GM23338 (cell line): Measurements from ENCODE around the gene EHD4. TPM values are rescaled to one million over a fixed set of nuclear protein-coding genes. Genes with fewer than 3 reads are reported as not detected.

Experiments
- ATAC-seq: fragments of 200-7000 bp; cut with Tn5 transposase; 3 replicates; pipeline ENCODE4 v1.9.1; 2020
- DNase-seq: peaks from one replicate; pipeline ENCODE4 v3.0.0-alpha.2; 2015; ENCODE audit warnings: low spot score
- H2AFZ ChIP-seq: fragments of 200-600 bp; sonication (generic); 2 replicates; pipeline ENCODE4 v1.8.0; 2016; ENCODE audit warnings: antibody characterized with exemption, mild to moderate bottlenecking, moderate library complexity
- H3F3A ChIP-seq: fragments of 200-600 bp; sonication (generic); replicated peaks from 2 replicates; pipeline ENCODE4 v1.8.0; 2017; ENCODE audit warnings: antibody characterized with exemption, mixed run types, low read depth
- H3K27ac ChIP-seq: fragments of 200-600 bp; sonication (generic); 2 replicates; pipeline ENCODE4 v1.6.1; 2016; ENCODE audit warnings: low read depth
- H3K27me3 ChIP-seq: fragments of 200-600 bp; sonication (generic); 2 replicates; pipeline ENCODE4 v1.8.0; 2016; ENCODE audit warnings: mild to moderate bottlenecking, mixed run types, moderate library complexity; ENCODE audit not compliant: insufficient read depth
- H3K36me3 ChIP-seq: fragments of 200-600 bp; sonication (generic); 2 replicates; pipeline ENCODE4 v1.8.0; 2016; ENCODE audit warnings: mild to moderate bottlenecking; ENCODE audit not compliant: insufficient read depth
- H3K4me1 ChIP-seq: fragments of 200-600 bp; sonication (generic); 2 replicates; pipeline ENCODE4 v1.8.0; 2016; ENCODE audit warnings: mild to moderate bottlenecking, moderate library complexity; ENCODE audit not compliant: insufficient read depth
- H3K4me2 ChIP-seq: fragments of 200-600 bp; sonication (generic); 2 replicates; pipeline ENCODE4 v1.7.1; 2017; ENCODE audit warnings: mixed run types
- H3K4me3 ChIP-seq: fragments of 200-600 bp; sonication (generic); 2 replicates; pipeline ENCODE4 v1.6.1; 2016; ENCODE audit warnings: mixed run types
- H3K79me2 ChIP-seq: fragments of 200-600 bp; sonication (generic); replicated peaks from 2 replicates; pipeline ENCODE4 v1.8.0; 2017; ENCODE audit warnings: mild to moderate bottlenecking; ENCODE audit not compliant: insufficient read depth
- H3K9me2 ChIP-seq: fragments of 200-600 bp; sonication (generic); 2 replicates; pipeline ENCODE4 v1.8.0; 2017; ENCODE audit not compliant: insufficient read depth
- H4K20me1 ChIP-seq: fragments of 200-600 bp; sonication (generic); replicated peaks from 2 replicates; pipeline ENCODE4 v1.8.0; 2017; ENCODE audit warnings: mild to moderate bottlenecking; ENCODE audit not compliant: insufficient read depth
- H3K27ac Mint-ChIP-seq: 2 replicates; pipeline ENCODE4 v1.8.0; 2020; ENCODE audit warnings: inconsistent platforms, mild to moderate bottlenecking, moderate library complexity, mixed read lengths
- H3K27me3 Mint-ChIP-seq: 3 replicates; pipeline ENCODE4 v1.8.0; 2022; ENCODE audit warnings: low read depth, mild to moderate bottlenecking, moderate library complexity, mixed read lengths, inconsistent platforms; ENCODE audit not compliant: insufficient read depth, poor library complexity
- H3K36me3 Mint-ChIP-seq: 3 replicates; pipeline ENCODE4 v1.8.0; 2021; ENCODE audit warnings: low read depth, mild to moderate bottlenecking, inconsistent platforms, moderate library complexity, mixed read lengths
- H3K4me1 Mint-ChIP-seq: 3 replicates; pipeline ENCODE4 v1.8.0; 2020; ENCODE audit warnings: mild to moderate bottlenecking, inconsistent platforms, mixed read lengths
- H3K4me3 Mint-ChIP-seq: 3 replicates; pipeline ENCODE4 v1.8.0; 2021; ENCODE audit warnings: moderate library complexity, mild to moderate bottlenecking, inconsistent platforms, mixed read lengths
- H3K9me3 Mint-ChIP-seq: 3 replicates; pipeline ENCODE4 v1.8.0; 2020; ENCODE audit warnings: moderate library complexity, mild to moderate bottlenecking, inconsistent platforms, mixed read lengths
- EZH2 ChIP-seq: fragments of 200-600 bp; sonication (generic); IDR thresholded peaks from one replicate; pipeline ENCODE4 v1.8.0; 2017; ENCODE audit warnings: antibody characterized with exemption, mild to moderate bottlenecking, low read depth; ENCODE audit not compliant: unreplicated experiment
- ZNF331 ChIP-seq: fragments of 250-450 bp; sonication (Bioruptor Pico); IDR thresholded peaks from 2 replicates; pipeline ENCODE4 v1.5.0; 2020; ENCODE audit warnings: low read depth, mild to moderate bottlenecking, moderate library complexity
- ZNF462 ChIP-seq: fragments of 250-450 bp; sonication (Bioruptor Pico); IDR thresholded peaks from 2 replicates; pipeline ENCODE4 v1.5.0; 2020; ENCODE audit warnings: mild to moderate bottlenecking, moderate library complexity
- polyA plus RNA-seq: library from polyadenylated mRNA; unstranded; fragments of >200 nt; fragmentation: Nextera tagmentation; extraction: Ambion mirVana; gene quantifications from 2 replicates; pipeline ENCODE4 v1.2.1, GENCODE V29; 2016
- total RNA-seq: library from RNA; depleted of rRNA; stranded (reverse); fragments of >200 nt; shearing (Covaris generic); gene quantifications from 2 replicates; pipeline ENCODE4 v1.2.3, GENCODE V29; 2014

EHD4 gene
- total and polyA plus RNA-seq, 2 experiments from 2014 or later = 13.0 to 31.0 TPM

GRCh38 chr15:41849204-41849603, 123.2 kb downstream of the EHD4 start (continued):
- no peak for TF ChIP-seq ZNF462 (CRISPR knock-in tag)

GRCh38 chr15:41848631-41849030, 123.7 kb downstream of the EHD4 start:
- Mint-ChIP-seq H3K9me3 (no peaks in the 10 kb centered on the region; the same call in 2 of the 3 replicates), H3K4me1 (no peaks in the 10 kb centered on the region), H3K27me3 (peaks cover 5% of the 10 kb centered on the region), H3K36me3 (no peaks in the 10 kb centered on the region; the same call in 2 of the 3 replicates), H3K27ac (no peak overlapping the region; the same call in 1 of the 2 replicates), H3K4me3 (no peak overlapping the region)
- no peaks in the 10 kb centered on the region for H3K36me3 ChIP-seq
- no peaks in the 10 kb centered on the region for H3K9me2 ChIP-seq
- no peaks in the 10 kb centered on the region for H3K79me2 ChIP-seq
- TF ChIP-seq ZNF462 (CRISPR knock-in tag) (no peak), EZH2 (no peak), ZNF331 (CRISPR knock-in tag) (no peak)
- H3K27ac ChIP-seq = no peak overlapping the region
- no peak overlapping the region for H3K4me2 ChIP-seq
- no peak for ATAC-seq
- no peak overlapping the region for H2AFZ ChIP-seq
- H3K27me3 ChIP-seq = no peaks in the 10 kb centered on the region
- no peaks in the 10 kb centered on the region for H3F3A ChIP-seq
- no peaks in the 10 kb centered on the region for H3K4me1 ChIP-seq
- H3K4me3 ChIP-seq = no peak overlapping the region
- no peaks in the 10 kb centered on the region for H4K20me1 ChIP-seq
- no peak for DNase-seq
